Stimulated activated memory B cell treated with anti-CD40 and anti-IgM and Interleukin-4, amounts not matched to agents 10 μg/mL and 1 μg/mL and 100 μg/mL, for 72 hours (primary cell): ENCODE results near the gene TNIP2.
"Not testable (repeated sequence)": the region's sequence is repeated elsewhere in the genome, so short reads cannot be mapped to it uniquely, and the experiment has no call there.

Source experiments
- ATAC-seq: fragments of 150-1000 bp; cut with Tn5 transposase; 2 replicates; pipeline ENCODE4 v1.10.0; 2021
- H3K27ac Mint-ChIP-seq: one replicate; pipeline ENCODE4 v1.8.0; 2022; ENCODE audit warnings: mild to moderate bottlenecking, mixed read lengths
- H3K27me3 Mint-ChIP-seq: one replicate; pipeline ENCODE4 v1.8.0; 2022; ENCODE audit warnings: mixed read lengths
- H3K36me3 Mint-ChIP-seq: one replicate; pipeline ENCODE4 v1.8.0; 2022; ENCODE audit warnings: mixed read lengths
- H3K4me1 Mint-ChIP-seq: one replicate; pipeline ENCODE4 v1.8.0; 2022; ENCODE audit warnings: mixed read lengths
- H3K4me3 Mint-ChIP-seq: one replicate; pipeline ENCODE4 v1.8.0; 2022; ENCODE audit warnings: mild to moderate bottlenecking, moderate library complexity, mixed read lengths
- H3K9me3 Mint-ChIP-seq: one replicate; pipeline ENCODE4 v1.8.0; 2022; ENCODE audit warnings: mixed read lengths

The TNIP2 gene

GRCh38 chr4:2763511-2763967, 7.4 kb upstream of the TNIP2 start:
- Mint-ChIP-seq H3K27me3 (no peaks in the 10 kb centered on the region), H3K36me3 (no peaks in the 10 kb centered on the region), H3K4me1 (peaks cover 12% of the 10 kb centered on the region), H3K9me3 (no peaks in the 10 kb centered on the region), H3K4me3 (peak overlapping the region; percentile 57), H3K27ac (no peak overlapping the region)
- no peak for ATAC-seq

GRCh38 chr4:2762486-2763370, 6.6 kb upstream of the TNIP2 start:
- not testable (repeated sequence) for H3K4me3 Mint-ChIP-seq, H3K9me3 Mint-ChIP-seq, H3K36me3 Mint-ChIP-seq, ATAC-seq, H3K27me3 Mint-ChIP-seq
- peak overlapping the region; percentile 45 for H3K27ac Mint-ChIP-seq
- H3K4me1 Mint-ChIP-seq = peaks cover 12% of the 10 kb centered on the region

- H3K9me3 Mint-ChIP-seq = no peaks in the 10 kb centered on the region
- ATAC-seq = no peak
- H3K4me3 Mint-ChIP-seq = no peak overlapping the region
- H3K36me3 Mint-ChIP-seq = no peaks in the 10 kb centered on the region
- H3K4me1 Mint-ChIP-seq = peaks cover 17% of the 10 kb centered on the region
- no peaks in the 10 kb centered on the region for H3K27me3 Mint-ChIP-seq
- H3K27ac Mint-ChIP-seq = peak overlapping the region; percentile 45
Measured at GRCh38 chr4:2762048-2762447, 5.9 kb upstream of the TNIP2 start.

- no peaks in the 10 kb centered on the region for H3K9me3 Mint-ChIP-seq
- H3K4me3 Mint-ChIP-seq = no peak overlapping the region
- H3K27ac Mint-ChIP-seq = peak overlapping the region; percentile 45
- H3K4me1 Mint-ChIP-seq = peaks cover 23% of the 10 kb centered on the region
- ATAC-seq = peak; percentile 28
- H3K36me3 Mint-ChIP-seq = no peaks in the 10 kb centered on the region
- H3K27me3 Mint-ChIP-seq = no peaks in the 10 kb centered on the region
Measured at GRCh38 chr4:2761035-2761923, 5.1 kb upstream of the TNIP2 start.

GRCh38 chr4:2757426-2757825, 1.3 kb upstream of the TNIP2 start:
- H3K9me3 Mint-ChIP-seq = no peaks in the 10 kb centered on the region
- no peak overlapping the region for H3K27ac Mint-ChIP-seq
- H3K4me3 Mint-ChIP-seq = peak overlapping the region; percentile 51
- H3K36me3 Mint-ChIP-seq = no peaks in the 10 kb centered on the region
- ATAC-seq = no peak
- H3K27me3 Mint-ChIP-seq = no peaks in the 10 kb centered on the region
- H3K4me1 Mint-ChIP-seq = peaks cover 44% of the 10 kb centered on the region

- peak overlapping the region; percentile 78 for H3K4me3 Mint-ChIP-seq
- no peak for ATAC-seq
- H3K27ac Mint-ChIP-seq = peak overlapping the region; percentile 46
- no peaks in the 10 kb centered on the region for H3K27me3 Mint-ChIP-seq
- no peaks in the 10 kb centered on the region for H3K9me3 Mint-ChIP-seq
- peaks cover 44% of the 10 kb centered on the region for H3K4me1 Mint-ChIP-seq
- H3K36me3 Mint-ChIP-seq = peaks cover 4% of the 10 kb centered on the region
Measured at GRCh38 chr4:2756691-2757350, 685 bp upstream of the TNIP2 start.

- no peak for ATAC-seq
- H3K27ac Mint-ChIP-seq = peak overlapping the region; percentile 68
- peaks cover 10% of the 10 kb centered on the region for H3K36me3 Mint-ChIP-seq
- H3K4me3 Mint-ChIP-seq = peak overlapping the region; percentile 77
- H3K9me3 Mint-ChIP-seq = no peaks in the 10 kb centered on the region
- H3K27me3 Mint-ChIP-seq = no peaks in the 10 kb centered on the region
- peaks cover 52% of the 10 kb centered on the region for H3K4me1 Mint-ChIP-seq
Measured at GRCh38 chr4:2754848-2755819, 1.0 kb downstream of the TNIP2 start.

- H3K27ac Mint-ChIP-seq = no peak overlapping the region
- no peak for ATAC-seq
- H3K4me3 Mint-ChIP-seq = no peak overlapping the region
- peaks cover 62% of the 10 kb centered on the region for H3K4me1 Mint-ChIP-seq
- peaks cover 10% of the 10 kb centered on the region for H3K36me3 Mint-ChIP-seq
- no peaks in the 10 kb centered on the region for H3K27me3 Mint-ChIP-seq
- H3K9me3 Mint-ChIP-seq = no peaks in the 10 kb centered on the region
Measured at GRCh38 chr4:2753436-2753835, 2.7 kb downstream of the TNIP2 start.

GRCh38 chr4:2750719-2751605, 5.2 kb downstream of the TNIP2 start:
- H3K9me3 Mint-ChIP-seq = no peaks in the 10 kb centered on the region
- peaks cover 76% of the 10 kb centered on the region for H3K4me1 Mint-ChIP-seq
- H3K27ac Mint-ChIP-seq = peak overlapping the region; percentile 13
- no peak overlapping the region for H3K4me3 Mint-ChIP-seq
- no peaks in the 10 kb centered on the region for H3K27me3 Mint-ChIP-seq
- peaks cover 26% of the 10 kb centered on the region for H3K36me3 Mint-ChIP-seq
- no peak for ATAC-seq

- Mint-ChIP-seq H3K27me3 (no peaks in the 10 kb centered on the region), H3K4me1 (peaks cover 71% of the 10 kb centered on the region), H3K4me3 (peak overlapping the region; percentile 75), H3K27ac (peak overlapping the region; percentile 86), H3K9me3 (no peaks in the 10 kb centered on the region), H3K36me3 (peaks cover 53% of the 10 kb centered on the region)
- no peak for ATAC-seq
Measured at GRCh38 chr4:2746891-2747695, 9.0 kb downstream of the TNIP2 start.

- Mint-ChIP-seq H3K27me3 (no peaks in the 10 kb centered on the region), H3K4me3 (peak overlapping the region; percentile 47), H3K4me1 (peaks cover 62% of the 10 kb centered on the region), H3K36me3 (peaks cover 53% of the 10 kb centered on the region), H3K27ac (peak overlapping the region; percentile 86), H3K9me3 (no peaks in the 10 kb centered on the region)
- ATAC-seq = peak; percentile 98
Measured at GRCh38 chr4:2745981-2746806, 9.9 kb downstream of the TNIP2 start.

GRCh38 chr4:2745516-2745915, 10.6 kb downstream of the TNIP2 start:
- Mint-ChIP-seq H3K27ac (peak overlapping the region; percentile 86), H3K4me1 (peaks cover 59% of the 10 kb centered on the region), H3K27me3 (no peaks in the 10 kb centered on the region), H3K36me3 (peaks cover 60% of the 10 kb centered on the region), H3K4me3 (no peak overlapping the region), H3K9me3 (no peaks in the 10 kb centered on the region)
- ATAC-seq = no peak
